Hematopoietic multipotent progenitor cell (in vitro differentiated cells): ENCODE data around the gene TLX2. TPM values are rescaled to one million over a fixed set of nuclear protein-coding genes. Genes with fewer than 3 reads are reported as not detected.
"Not testable (repeated sequence)": the region's sequence is repeated elsewhere in the genome, so short reads cannot be mapped to it uniquely, and the experiment has no call there.

Experiments used
- DNase-seq, 3 donors: peaks; one replicate each; pipeline ENCODE4 v3.0.0-alpha.2; 2011 to 2015; ENCODE audit warnings: low read depth in 2 of 3, low spot score in 2 of 3
- total RNA-seq: library from RNA; depleted of rRNA; stranded (reverse); fragments of >200 nt; gene quantifications from one replicate; pipeline ENCODE4 v1.2.3, GENCODE V29; 2012

TLX2 gene
- total RNA-seq, 1 donor, result 0.27 TPM

DNA sequence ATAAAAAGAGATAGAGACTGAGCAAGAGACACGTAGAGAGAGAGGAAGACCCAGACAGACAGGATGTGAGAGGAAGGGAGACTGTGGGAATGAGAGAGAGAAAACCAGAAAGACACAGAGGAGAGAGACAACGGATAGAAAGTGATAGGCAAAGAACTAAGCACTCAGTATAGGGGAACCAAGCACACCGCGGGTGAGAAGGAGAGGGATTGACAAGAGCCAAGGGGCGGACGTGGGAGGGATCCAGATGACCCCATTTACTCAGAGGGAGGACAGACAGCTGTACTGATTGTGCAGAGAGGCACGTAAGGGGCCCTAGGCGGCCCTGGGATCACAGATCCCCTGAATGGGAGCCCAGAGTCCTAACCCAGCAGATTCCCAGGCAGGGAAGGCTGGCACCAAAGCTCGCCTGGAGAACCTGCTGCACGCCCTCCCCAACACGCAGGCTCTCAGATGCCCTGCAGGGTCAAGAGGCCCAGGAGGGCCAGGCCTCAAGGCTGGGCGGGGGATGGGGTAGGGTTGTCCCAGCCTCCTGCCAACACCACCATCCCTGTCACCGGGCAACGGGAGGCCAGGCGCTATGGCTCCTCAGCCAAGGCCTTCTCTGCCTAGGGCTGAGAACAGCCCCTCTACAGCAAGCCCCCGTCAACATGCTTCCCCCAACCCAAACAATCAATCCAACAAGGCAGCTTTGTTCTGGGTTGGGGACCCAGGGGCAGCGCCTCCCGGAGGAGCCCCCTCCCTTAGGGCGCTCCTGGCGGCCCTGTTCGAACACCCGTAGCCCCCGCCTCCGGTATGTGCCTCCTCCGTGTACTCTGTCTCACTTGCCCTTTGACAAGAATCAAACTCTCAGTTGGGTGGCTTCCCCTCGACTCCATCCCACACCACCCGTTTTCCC is 38.9 kb downstream of the TLX2 start:
- DNase-seq, result no peak

- peak; percentile 79 to 86 (median 85) for DNase-seq
Measured at GRCh38 chr2:74553892-74554819, 39.9 kb downstream of the TLX2 start, which contains the start of the genes DOK1 and LOXL3. Gene DOK1 (plus strand): TSS chr2:74554720. CDS start chr2:74554755, 35 bp downstream. Gene LOXL3 (minus strand): TSS chr2:74553942. CDS start chr2:74552634, 1,308 bp downstream.

DNA sequence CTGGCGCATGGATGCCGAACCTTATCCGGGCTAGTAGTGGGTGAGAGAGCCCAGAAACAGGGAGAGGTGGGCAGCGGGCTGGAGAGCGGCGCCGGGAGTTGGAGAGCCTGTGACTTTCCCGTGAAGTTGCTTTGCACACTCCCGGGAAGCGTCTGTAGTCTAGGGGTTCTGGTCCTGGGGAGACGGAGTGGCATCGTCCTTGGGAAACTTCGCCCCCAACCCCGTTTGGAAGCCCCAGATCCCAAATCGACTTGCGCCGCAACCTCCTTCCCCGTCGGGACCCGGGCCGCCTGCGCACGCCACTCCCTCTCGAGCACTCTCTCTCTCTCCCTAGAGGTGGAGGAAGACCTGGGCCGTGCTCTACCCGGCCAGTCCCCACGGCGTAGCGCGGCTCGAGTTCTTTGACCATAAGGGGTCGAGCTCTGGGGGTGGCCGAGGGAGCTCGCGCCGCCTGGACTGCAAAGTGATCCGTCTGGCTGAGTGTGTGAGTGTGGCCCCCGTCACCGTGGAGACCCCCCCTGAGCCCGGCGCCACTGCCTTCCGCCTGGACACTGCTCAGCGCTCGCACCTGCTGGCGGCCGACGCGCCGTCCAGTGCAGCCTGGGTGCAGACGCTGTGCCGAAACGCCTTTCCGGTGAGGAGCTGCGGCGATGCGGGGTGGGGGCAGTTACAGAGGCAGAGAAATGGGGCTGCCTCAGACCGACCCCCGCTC is 40.7 kb downstream of the TLX2 start:
- DNase-seq, result peak in 1 of 3 donors; percentile 51

DNA sequence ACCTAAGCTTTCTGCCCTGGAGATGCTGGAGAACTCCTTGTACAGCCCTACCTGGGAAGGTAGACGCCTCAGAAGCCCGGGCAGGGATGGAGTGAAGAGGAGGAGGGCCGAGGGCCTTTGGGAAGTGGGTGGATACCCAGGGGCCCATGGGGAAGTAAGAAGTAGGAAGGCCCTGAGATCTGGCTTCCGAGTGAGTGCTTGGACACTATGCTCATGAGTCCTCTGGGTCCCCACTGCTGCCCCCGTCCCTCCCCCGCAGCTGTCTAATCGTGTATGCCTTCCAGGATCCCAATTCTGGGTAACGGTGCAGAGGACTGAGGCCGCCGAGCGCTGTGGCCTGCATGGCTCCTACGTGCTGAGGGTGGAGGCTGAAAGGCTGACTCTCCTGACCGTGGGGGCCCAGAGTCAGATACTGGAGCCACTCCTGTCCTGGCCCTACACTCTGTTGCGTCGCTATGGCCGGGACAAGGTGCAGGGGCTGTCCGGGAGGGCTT is 41.4 kb downstream of the TLX2 start:
- DNase-seq, result no peak

GRCh38 chr2:74556159-74556558 is 41.9 kb downstream of the TLX2 start:
- no peak for DNase-seq

GRCh38 chr2:74556831-74557370 is 42.7 kb downstream of the TLX2 start:
- DNase-seq, result no peak

DNA sequence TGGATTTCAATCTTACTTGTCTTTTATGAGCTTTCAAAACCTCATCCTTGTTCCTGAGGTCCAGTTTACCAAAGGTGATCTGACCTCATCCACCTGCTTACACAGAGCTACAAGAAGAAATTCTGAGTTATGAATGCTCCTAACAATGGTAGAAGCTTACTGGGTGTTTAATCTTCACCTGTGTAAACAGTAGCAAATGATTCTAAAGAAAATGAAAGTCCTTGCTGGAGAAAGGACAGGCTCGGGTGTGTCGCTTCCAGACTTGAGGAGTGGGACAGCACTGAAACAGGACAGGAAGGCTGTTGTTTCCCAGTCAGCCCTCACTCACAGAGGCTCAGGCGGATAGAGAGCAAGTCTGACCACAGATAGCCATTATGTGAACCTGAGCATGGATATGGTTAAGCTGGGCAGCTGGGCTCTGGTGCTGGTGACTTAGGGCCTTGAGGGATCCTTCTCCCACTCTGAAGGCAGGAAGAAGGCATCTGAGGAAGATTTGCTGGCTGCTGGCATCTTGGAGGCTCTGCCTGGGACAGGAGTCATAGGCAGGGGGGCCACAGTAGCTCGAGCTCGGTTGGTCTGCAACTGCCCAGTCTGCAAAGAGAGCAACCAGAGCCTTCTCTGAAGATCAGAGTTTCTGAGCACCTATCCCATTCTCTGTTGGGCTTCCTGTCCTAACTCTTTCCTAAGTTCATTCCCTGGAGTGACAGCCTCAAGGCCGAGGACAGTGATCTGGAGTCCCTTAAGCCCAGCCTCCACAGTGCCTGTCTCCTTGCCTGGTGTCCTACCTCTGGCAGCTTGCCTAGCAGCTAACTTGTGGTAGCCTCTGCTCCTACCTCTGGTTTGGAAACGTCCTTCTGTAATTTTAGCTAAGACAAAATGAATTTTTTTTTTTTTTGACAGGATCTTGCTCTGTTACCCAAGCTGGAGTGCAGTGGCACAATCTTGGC is 44.3 kb downstream of the TLX2 start:
- DNase-seq, result no peak

GRCh38 chr2:74559912-74560311 is 45.7 kb downstream of the TLX2 start:
- no peak for DNase-seq

DNA sequence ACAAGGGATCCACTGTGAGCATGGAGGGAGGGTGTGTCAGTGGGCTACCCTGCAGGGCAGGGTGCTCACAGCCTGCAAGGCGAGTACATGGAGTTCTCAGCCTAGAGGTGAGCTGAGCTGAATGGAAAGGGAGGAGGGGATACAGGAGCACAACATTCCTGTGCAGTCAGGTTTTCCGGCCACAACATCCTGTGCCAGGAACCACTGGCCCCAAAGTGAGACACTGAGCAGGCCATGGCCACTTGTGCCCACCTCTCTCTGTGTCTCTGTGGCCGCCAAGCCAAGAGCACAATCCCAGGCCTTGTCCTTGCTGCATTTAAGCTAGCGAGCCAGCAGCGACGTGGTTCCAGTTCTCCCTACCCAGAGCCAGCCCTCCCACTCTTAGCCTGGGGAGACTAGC is 46.3 kb downstream of the TLX2 start:
- DNase-seq, result no peak

DNA sequence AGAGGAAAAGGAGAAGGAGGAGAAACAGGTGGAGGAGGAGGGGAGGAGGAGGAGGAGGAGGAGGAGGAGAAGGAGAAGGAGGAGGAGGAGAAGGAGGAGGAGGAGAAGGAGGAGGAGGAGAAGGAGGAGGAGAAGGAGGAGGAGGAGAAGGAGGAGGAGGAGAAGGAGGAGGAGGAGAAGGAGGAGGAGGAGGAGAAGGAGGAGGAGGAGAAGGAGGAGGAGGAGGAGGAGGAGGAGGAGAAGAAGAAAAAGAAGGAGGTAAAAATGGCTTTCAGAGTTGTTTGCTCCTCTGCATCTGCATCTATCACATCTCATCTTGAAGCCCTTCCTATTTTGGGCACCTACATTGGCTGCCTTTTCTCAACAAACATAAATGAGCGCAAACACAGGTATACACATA is 46.8 kb downstream of the TLX2 start:
- DNase-seq, result not testable (repeated sequence)

DNA sequence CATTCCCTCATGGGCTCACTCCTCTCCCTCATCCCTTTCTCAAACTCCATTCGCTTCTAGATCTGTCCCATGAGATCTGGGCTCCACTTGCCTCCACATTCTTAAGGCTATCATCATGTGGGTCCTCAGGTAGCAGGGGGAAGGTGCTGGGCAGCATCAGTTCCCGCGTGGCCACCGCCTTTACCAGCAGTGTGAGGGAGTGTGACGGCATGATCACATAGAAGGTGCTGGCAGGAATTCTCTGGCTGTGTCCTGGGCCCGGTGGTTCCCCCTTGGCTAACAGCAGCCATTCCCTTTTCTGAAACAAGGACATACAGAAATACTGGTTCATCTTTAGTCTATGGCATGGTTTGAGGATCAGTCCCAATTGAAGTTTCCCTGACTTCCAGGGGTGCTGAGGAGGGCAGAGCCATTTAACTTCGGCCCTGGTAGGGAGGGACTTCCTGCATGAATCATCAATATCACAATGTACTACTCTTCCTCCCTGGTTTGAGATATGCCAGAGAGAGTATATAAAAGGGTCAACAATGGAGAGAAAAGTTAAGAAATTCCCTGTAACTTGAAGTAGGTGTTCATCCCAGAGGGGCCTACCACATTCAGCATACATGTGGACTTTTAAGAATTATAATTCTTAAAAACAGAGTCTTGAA is 48.0 kb downstream of the TLX2 start:
- no peak for DNase-seq

- no peak for DNase-seq
Measured at GRCh38 chr2:74564222-74564621, 50.0 kb downstream of the TLX2 start.

GRCh38 chr2:74566076-74566753 is 52.0 kb downstream of the TLX2 start:
- no peak for DNase-seq

DNA sequence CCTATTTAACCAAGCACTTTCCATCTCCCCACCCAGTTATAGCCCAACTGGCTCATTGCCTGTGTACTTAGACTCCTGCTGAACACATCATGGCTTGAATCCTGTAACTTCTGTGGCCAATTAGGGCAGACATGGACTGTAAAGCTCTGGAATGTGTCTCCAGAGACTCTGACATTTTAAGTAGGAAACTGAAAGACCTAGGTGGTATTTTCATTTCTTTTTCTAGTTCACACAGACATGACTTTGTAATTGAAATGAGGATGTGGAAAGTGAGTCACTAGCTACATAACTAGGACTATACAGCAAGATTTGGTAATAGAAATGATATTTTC is 52.5 kb downstream of the TLX2 start:
- DNase-seq, result no peak
